ENCODE measurements around the gene PGF.

Gene PGF

DNA sequence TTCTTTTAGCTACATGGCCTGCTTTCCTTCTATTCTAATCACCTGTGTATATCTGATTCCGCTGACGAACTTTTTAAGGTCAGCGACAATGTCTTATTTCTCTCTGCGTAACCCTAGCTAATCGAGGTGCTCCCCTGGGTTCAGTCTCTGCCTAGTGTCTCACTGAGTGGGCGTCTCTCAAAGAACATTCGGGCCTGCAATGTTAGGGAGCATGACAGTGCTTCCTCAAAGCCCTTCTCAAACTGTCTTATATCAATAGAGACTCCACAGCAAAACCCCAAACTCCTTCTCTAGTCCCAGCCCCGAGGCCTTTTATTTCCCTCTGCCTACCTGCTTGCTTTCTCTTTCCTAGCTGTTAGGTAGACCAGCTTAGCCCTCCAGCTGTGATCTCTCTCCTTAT lies 18.7 kb downstream of the PGF start:
- no peak overlapping the region for H2AFZ ChIP-seq (ENCODE audit: low read length)
- H3K9ac ChIP-seq (ENCODE audit: low read depth, low read length, poor library complexity), result no peak overlapping the region
- H3K4me2 ChIP-seq (ENCODE audit: insufficient read depth, low read length, poor library complexity, severe bottlenecking), result no peak overlapping the region
- WGBS, 2 donors (ENCODE audit: extremely low coverage in 2 of 2, insufficient read length in 2 of 2, insufficient replicate concordance in 1 of 2), result no CpG with 5 or more reads among the region's 8 CpGs
- no peak overlapping the region for H2BK5ac ChIP-seq (ENCODE audit: low read length)
- H4K8ac ChIP-seq (ENCODE audit: low read depth, low read length), result no peak overlapping the region
- no peak overlapping the region for H3K14ac ChIP-seq (ENCODE audit: low read length)
- H3K18ac ChIP-seq (ENCODE audit: low read length), result no peak overlapping the region
- no peaks in the 10 kb centered on the region for H3K79me1 ChIP-seq (ENCODE audit: low read depth, low read length)
- H3K9me3 ChIP-seq (replicated peaks in 1 of 2; ENCODE audit: control insufficient read depth in 2 of 2, insufficient read depth in 1 of 2, low read depth in 1 of 2, low read length in 2 of 2), result no peaks in the 10 kb centered on the region
- peaks cover 0 to 29% (median 0%) of the 10 kb centered on the region in 3 experiments for H3K27me3 ChIP-seq (ENCODE audit: control insufficient read depth in 3 of 3, insufficient read depth in 3 of 3, low read depth in 1 of 3, low read length in 3 of 3)
- H3K36me3 ChIP-seq (replicated peaks in 1 of 2; ENCODE audit: control insufficient read depth in 2 of 2, insufficient read depth in 2 of 2, low read length in 2 of 2), result no peaks in the 10 kb centered on the region
- no peak overlapping the region for H2BK15ac ChIP-seq (ENCODE audit: low read length)
- no peak overlapping the region for H2AK5ac ChIP-seq (ENCODE audit: low read depth, low read length)
- H3K27ac ChIP-seq (replicated peaks; ENCODE audit: low read length), result no peak overlapping the region
- no peak overlapping the region for H2BK120ac ChIP-seq (ENCODE audit: low read depth, low read length)
- no peak overlapping the region for H3K4me3 ChIP-seq (ENCODE audit: low read length in 2 of 2)
- no peak overlapping the region for H4K91ac ChIP-seq (ENCODE audit: low read depth, low read length, poor library complexity)
- no peak overlapping the region for H2BK12ac ChIP-seq (ENCODE audit: low read length)
- peaks cover 9 to 12% of the 10 kb centered on the region in 2 donors for H3K4me1 ChIP-seq (ENCODE audit: control insufficient read depth in 2 of 2, insufficient read depth in 1 of 2, low read depth in 1 of 2, low read length in 2 of 2)
- no peak for DNase-seq (ENCODE audit: low spot score)
- no peak overlapping the region for H3K4ac ChIP-seq (ENCODE audit: low read length)
- H3K23ac ChIP-seq (ENCODE audit: low read depth, low read length, poor library complexity), result no peak overlapping the region

DNA sequence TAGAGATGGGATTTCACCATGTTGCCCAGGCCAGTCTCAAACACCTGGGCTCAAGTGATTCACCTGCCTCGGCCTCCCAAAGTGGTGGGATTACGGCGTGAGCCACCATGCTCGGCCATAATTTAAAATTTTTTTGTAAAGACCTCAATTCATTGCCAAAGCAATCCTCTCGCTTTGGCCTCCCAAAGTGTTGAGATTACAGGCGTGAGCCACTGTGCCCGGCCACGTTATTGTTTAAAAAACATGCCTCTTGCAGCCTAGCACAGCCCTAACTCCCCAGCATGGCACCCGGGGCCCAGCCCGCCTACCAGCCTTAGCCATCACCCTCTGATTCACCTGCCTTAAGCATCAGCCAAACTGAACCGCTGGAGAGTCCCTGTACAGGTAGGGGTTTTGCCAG lies 19.2 kb downstream of the PGF start:
- Histone ChIP-seq H2BK120ac (ENCODE audit: low read depth, low read length) (no peak overlapping the region), H2BK5ac (ENCODE audit: low read length) (no peak overlapping the region), H3K27ac (replicated peaks; ENCODE audit: low read length) (no peak overlapping the region), H3K4me3 (ENCODE audit: low read length in 2 of 2) (no peak overlapping the region), H3K4me2 (ENCODE audit: insufficient read depth, low read length, poor library complexity, severe bottlenecking) (no peak overlapping the region), H4K8ac (ENCODE audit: low read depth, low read length) (no peak overlapping the region), H2AK5ac (ENCODE audit: low read depth, low read length) (no peak overlapping the region), H3K14ac (ENCODE audit: low read length) (no peak overlapping the region), H3K79me1 (ENCODE audit: low read depth, low read length) (no peaks in the 10 kb centered on the region), H3K4me1 (ENCODE audit: control insufficient read depth in 2 of 2, insufficient read depth in 1 of 2, low read depth in 1 of 2, low read length in 2 of 2) (peaks cover 8 to 9% of the 10 kb centered on the region in 2 donors), H2BK15ac (ENCODE audit: low read length) (no peak overlapping the region), H2BK12ac (ENCODE audit: low read length) (no peak overlapping the region), H4K91ac (ENCODE audit: low read depth, low read length, poor library complexity) (no peak overlapping the region), H3K23ac (ENCODE audit: low read depth, low read length, poor library complexity) (no peak overlapping the region), H2AFZ (ENCODE audit: low read length) (no peak overlapping the region), H3K36me3 (replicated peaks in 1 of 2; ENCODE audit: control insufficient read depth in 2 of 2, insufficient read depth in 2 of 2, low read length in 2 of 2) (no peaks in the 10 kb centered on the region), H3K18ac (ENCODE audit: low read length) (no peak overlapping the region), H3K27me3 (ENCODE audit: control insufficient read depth in 3 of 3, insufficient read depth in 3 of 3, low read depth in 1 of 3, low read length in 3 of 3) (peaks cover 0 to 29% (median 0%) of the 10 kb centered on the region in 3 experiments), H3K4ac (ENCODE audit: low read length) (no peak overlapping the region), H3K9ac (ENCODE audit: low read depth, low read length, poor library complexity) (no peak overlapping the region), H3K9me3 (replicated peaks in 1 of 2; ENCODE audit: control insufficient read depth in 2 of 2, insufficient read depth in 1 of 2, low read depth in 1 of 2, low read length in 2 of 2) (no peaks in the 10 kb centered on the region)
- no peak for DNase-seq (ENCODE audit: low spot score)
- no CpG with 5 or more reads among the region's 11 CpGs for WGBS, 2 donors (ENCODE audit: extremely low coverage in 2 of 2, insufficient read length in 2 of 2, insufficient replicate concordance in 1 of 2)

DNA sequence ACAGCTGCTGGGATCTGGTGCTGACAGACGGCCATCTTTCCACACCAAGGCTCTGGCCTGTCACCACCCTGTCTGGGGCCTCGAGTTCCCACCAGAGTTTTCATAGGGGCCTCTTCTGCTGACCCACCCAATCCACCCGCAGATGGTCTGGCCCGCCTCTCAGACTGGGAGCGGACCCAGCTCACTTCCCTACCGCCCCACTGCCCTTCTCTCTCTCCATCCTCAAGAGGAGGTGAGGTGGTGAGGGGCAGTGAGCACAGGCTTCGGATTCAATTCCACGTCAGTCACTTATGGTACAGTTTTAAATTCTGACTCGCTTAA lies 20.1 kb downstream of the PGF start:
- Histone ChIP-seq H4K8ac (ENCODE audit: low read depth, low read length) (no peak overlapping the region), H2BK120ac (ENCODE audit: low read depth, low read length) (no peak overlapping the region)

DNA sequence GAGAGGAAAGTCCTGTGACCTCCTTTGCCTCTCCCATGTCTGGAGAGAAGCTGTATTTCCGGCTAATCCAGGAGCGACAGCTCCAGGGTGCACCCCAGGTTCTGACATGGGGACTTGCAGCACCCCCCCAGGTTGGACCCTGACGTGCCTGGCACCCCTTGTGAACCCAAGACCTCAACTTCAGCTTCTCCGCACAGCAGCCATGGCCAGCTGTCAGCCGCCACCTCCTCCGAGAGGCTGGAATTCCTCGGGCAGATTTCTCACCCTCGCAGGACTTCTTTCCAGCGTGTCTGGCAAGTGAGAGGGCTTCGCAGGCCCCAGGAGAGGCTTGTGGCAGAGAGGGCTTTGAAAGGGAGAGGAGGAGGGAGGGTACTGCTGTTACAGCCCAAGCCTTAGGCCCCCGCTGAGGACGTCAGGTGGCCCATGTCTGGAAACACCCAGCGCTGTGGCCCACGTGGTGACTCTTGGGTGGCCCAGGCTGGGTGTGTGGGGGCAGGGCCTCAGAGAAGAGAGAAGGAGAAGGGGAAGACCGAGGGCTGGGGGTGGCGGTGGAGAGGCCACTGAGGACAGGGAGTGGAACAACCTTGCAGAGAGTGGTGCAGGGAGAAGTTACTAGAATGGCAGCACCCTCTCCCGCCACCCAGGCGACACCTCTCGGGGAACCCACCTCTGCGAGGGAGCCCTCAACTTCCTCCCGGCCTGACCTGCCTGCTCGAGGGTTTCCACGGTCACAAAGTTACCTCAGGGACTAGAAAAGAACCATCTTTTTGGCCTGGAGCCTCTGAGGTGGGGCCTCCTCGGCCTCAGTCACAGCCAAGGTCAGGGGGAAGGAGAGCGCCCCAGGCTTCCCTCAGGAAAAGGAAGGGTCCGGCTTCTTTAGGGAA lies 20.7 kb downstream of the PGF start:
- no peak overlapping the region for H3K27ac ChIP-seq (replicated peaks; ENCODE audit: low read length)
- WGBS, 2 donors (ENCODE audit: extremely low coverage in 2 of 2, insufficient read length in 2 of 2, insufficient replicate concordance in 1 of 2), result no CpG with 5 or more reads among the region's 26 CpGs
- H4K8ac ChIP-seq (ENCODE audit: low read depth, low read length), result no peak overlapping the region
- peak overlapping the region; percentile 15 for H2BK15ac ChIP-seq (ENCODE audit: low read length)
- H2AK5ac ChIP-seq (ENCODE audit: low read depth, low read length), result no peak overlapping the region
- H3K36me3 ChIP-seq (replicated peaks in 1 of 2; ENCODE audit: control insufficient read depth in 2 of 2, insufficient read depth in 2 of 2, low read length in 2 of 2), result no peaks in the 10 kb centered on the region
- H2AFZ ChIP-seq (ENCODE audit: low read length), result peak overlapping the region; percentile 79
- peak overlapping the region; percentile 53 for H2BK5ac ChIP-seq (ENCODE audit: low read length)
- H3K23ac ChIP-seq (ENCODE audit: low read depth, low read length, poor library complexity), result peak overlapping the region; percentile 8
- DNase-seq (ENCODE audit: low spot score), result no peak
- H3K4me3 ChIP-seq (ENCODE audit: low read length in 2 of 2), result peak overlapping the region in 1 of 2 donors; percentile 11
- peak overlapping the region; percentile 41 for H2BK12ac ChIP-seq (ENCODE audit: low read length)
- H3K4me2 ChIP-seq (ENCODE audit: insufficient read depth, low read length, poor library complexity, severe bottlenecking), result no peak overlapping the region
- H3K18ac ChIP-seq (ENCODE audit: low read length), result peak overlapping the region; percentile 65
- H3K79me1 ChIP-seq (ENCODE audit: low read depth, low read length), result no peaks in the 10 kb centered on the region
- no peak overlapping the region for H2BK120ac ChIP-seq (ENCODE audit: low read depth, low read length)
- H3K9ac ChIP-seq (ENCODE audit: low read depth, low read length, poor library complexity), result no peak overlapping the region
- H3K27me3 ChIP-seq (ENCODE audit: control insufficient read depth in 3 of 3, insufficient read depth in 3 of 3, low read depth in 1 of 3, low read length in 3 of 3), result peaks cover 0 to 29% (median 0%) of the 10 kb centered on the region in 3 experiments
- H3K4me1 ChIP-seq (ENCODE audit: control insufficient read depth in 2 of 2, insufficient read depth in 1 of 2, low read depth in 1 of 2, low read length in 2 of 2), result peaks cover 4 to 8% of the 10 kb centered on the region in 2 donors
- H3K14ac ChIP-seq (ENCODE audit: low read length), result peak overlapping the region; percentile 38
- H3K4ac ChIP-seq (ENCODE audit: low read length), result no peak overlapping the region
- H3K9me3 ChIP-seq (replicated peaks in 1 of 2; ENCODE audit: control insufficient read depth in 2 of 2, insufficient read depth in 1 of 2, low read depth in 1 of 2, low read length in 2 of 2), result no peaks in the 10 kb centered on the region
- H4K91ac ChIP-seq (ENCODE audit: low read depth, low read length, poor library complexity), result no peak overlapping the region

More for the DNA sequence above, 20.1 kb downstream of the PGF start:
- peak overlapping the region; percentile 41 for H2BK12ac ChIP-seq (ENCODE audit: low read length)
- H3K4me3 ChIP-seq (ENCODE audit: low read length in 2 of 2), result no peak overlapping the region
- DNase-seq (ENCODE audit: low spot score), result no peak
- no peak overlapping the region for H3K4me2 ChIP-seq (ENCODE audit: insufficient read depth, low read length, poor library complexity, severe bottlenecking)
- H3K18ac ChIP-seq (ENCODE audit: low read length), result no peak overlapping the region
- H2AK5ac ChIP-seq (ENCODE audit: low read depth, low read length), result no peak overlapping the region
- H3K27me3 ChIP-seq (ENCODE audit: control insufficient read depth in 3 of 3, insufficient read depth in 3 of 3, low read depth in 1 of 3, low read length in 3 of 3), result peaks cover 0 to 29% (median 0%) of the 10 kb centered on the region in 3 experiments
- H3K4ac ChIP-seq (ENCODE audit: low read length), result no peak overlapping the region
- H3K9me3 ChIP-seq (replicated peaks in 1 of 2; ENCODE audit: control insufficient read depth in 2 of 2, insufficient read depth in 1 of 2, low read depth in 1 of 2, low read length in 2 of 2), result no peaks in the 10 kb centered on the region
- peak overlapping the region; percentile 44 for H3K9ac ChIP-seq (ENCODE audit: low read depth, low read length, poor library complexity)
- H3K27ac ChIP-seq (replicated peaks; ENCODE audit: low read length), result no peak overlapping the region
- H3K14ac ChIP-seq (ENCODE audit: low read length), result peak overlapping the region; percentile 38
- peaks cover 8 to 9% of the 10 kb centered on the region in 2 donors for H3K4me1 ChIP-seq (ENCODE audit: control insufficient read depth in 2 of 2, insufficient read depth in 1 of 2, low read depth in 1 of 2, low read length in 2 of 2)
- H3K79me1 ChIP-seq (ENCODE audit: low read depth, low read length), result no peaks in the 10 kb centered on the region
- no peak overlapping the region for H4K91ac ChIP-seq (ENCODE audit: low read depth, low read length, poor library complexity)
- H3K23ac ChIP-seq (ENCODE audit: low read depth, low read length, poor library complexity), result no peak overlapping the region
- H2BK5ac ChIP-seq (ENCODE audit: low read length), result peak overlapping the region; percentile 53
- H2AFZ ChIP-seq (ENCODE audit: low read length), result peak overlapping the region; percentile 79
- no peaks in the 10 kb centered on the region for H3K36me3 ChIP-seq (replicated peaks in 1 of 2; ENCODE audit: control insufficient read depth in 2 of 2, insufficient read depth in 2 of 2, low read length in 2 of 2)
- WGBS, 2 donors (ENCODE audit: extremely low coverage in 2 of 2, insufficient read length in 2 of 2, insufficient replicate concordance in 1 of 2), result no CpG with 5 or more reads among the region's 9 CpGs
- no peak overlapping the region for H2BK15ac ChIP-seq (ENCODE audit: low read length)
